HG03432 (cell line): Measurements from ENCODE around the gene FBXO40.

Experiments
- ATAC-seq: cut with Tn5 transposase; IDR thresholded peaks from one replicate; pipeline ENCODE4 v1.9.1; 2021; ENCODE audit warnings: mild to moderate bottlenecking, moderate library complexity; ENCODE audit not compliant: unreplicated experiment

Gene FBXO40

DNA sequence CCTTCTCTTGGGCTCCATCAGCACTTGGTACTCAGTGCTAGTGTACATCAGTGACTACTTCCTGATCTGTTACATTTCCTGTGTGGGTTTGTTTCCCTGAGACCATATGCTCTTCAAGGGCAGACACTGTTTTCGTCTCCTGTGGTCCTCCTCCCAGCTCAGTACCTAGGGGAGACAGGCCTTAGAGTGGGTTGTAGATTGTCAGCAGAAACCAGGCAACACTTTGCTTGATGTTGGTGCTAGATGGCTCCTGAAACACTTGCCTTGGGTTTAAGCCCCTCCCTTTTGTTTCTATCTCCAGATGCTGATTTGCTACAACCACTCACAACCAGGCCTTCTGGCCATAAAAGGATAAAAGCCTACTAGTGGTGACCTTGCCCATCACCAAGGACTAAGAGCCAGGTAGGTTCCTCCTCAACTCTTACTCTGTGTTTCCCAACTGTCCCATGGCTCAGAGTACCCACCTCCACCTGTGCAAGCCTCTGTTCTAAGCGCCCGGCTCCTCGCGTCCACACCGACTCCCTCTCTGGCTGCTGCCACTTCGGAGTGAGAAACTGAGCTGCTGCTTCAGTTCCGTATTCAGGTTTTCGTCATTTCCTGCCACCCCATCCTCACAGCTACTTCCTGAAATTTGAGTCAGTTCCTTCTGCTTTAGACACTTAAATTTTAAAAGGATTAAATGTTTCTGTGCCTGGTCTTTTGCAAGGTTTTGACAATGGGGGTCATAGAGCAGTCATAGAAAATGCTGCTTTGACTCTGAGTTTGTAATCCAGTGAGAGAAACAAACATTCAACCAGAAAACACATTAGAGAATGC, 67.4 kb downstream of the FBXO40 start, which contains the start of gene HCLS1:
Gene HCLS1, minus strand, starts transcription at position 548 of the 816 bp plus-strand sequence. CDS start 2,556 bp downstream, outside the sequence.
- peak; percentile 89 for ATAC-seq

DNA sequence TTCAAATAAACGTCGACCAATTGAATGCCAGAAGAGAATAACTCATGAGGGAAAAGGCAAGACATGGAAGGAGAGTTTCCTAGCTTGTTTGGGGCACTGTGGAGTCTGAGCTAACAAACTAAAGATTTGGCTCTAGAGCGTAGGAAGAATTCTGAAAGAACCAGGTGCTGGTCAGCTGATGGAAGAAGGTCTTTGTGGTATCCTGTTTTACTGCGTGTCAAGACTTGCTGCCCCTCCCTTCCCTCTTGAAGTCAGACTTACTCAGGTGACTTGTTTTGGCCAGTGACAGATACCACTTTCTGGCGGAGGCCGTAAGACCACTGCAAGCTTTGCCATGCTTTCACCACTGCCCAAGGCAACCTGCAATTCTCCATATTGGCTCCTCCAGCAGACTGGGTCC, 68.2 kb downstream of the FBXO40 start:
- no peak for ATAC-seq

DNA sequence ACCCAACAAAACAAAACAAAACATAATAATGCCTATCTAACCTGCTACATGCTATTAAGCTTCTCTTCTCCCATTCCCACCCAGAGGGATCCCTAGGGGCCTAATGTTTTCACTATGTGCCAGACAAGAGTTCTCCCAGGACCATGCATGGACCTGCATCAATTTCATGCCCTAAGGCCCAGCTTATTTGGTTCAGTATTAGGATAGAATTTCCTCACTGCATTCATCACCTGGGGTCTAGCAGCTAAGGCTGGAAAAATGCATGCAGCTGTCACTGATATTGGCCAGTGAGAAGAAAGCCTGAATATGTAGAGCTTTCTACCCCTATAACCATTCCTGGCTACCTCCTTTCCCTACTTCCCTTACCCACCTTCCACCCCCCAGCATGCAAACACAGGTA, 69.6 kb downstream of the FBXO40 start:
- no peak for ATAC-seq

DNA sequence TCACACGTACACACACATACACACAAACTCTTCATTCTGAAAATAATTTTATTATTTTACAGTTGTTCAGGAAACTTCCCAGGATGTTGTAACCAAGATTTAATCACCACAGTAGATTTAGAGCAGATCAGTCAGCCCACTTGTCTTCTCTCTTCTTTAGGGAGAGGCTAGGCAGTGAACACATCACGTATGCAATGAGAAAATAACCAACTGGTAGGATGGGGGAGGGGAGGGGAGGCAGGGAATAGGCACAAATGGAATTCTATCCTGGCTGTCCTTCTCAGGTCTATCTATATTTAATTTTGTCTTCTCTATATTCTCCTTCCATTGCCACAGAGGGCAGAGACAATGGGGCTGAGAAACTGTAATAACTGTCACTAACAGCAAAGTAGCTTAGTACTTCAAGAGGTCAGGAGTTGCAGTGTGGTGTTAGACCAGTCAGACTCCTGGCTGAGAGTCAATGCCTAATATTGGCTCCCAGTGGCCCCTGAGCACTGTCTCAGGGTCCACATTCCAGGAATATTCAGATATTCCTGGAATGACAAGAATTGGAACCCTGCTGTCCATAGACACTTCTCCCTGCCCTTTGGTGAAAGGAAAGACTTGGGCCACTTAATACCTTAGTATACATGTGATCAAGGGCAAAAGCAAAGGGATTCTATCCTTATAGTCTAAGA, 70.1 kb downstream of the FBXO40 start:
- no peak for ATAC-seq

DNA sequence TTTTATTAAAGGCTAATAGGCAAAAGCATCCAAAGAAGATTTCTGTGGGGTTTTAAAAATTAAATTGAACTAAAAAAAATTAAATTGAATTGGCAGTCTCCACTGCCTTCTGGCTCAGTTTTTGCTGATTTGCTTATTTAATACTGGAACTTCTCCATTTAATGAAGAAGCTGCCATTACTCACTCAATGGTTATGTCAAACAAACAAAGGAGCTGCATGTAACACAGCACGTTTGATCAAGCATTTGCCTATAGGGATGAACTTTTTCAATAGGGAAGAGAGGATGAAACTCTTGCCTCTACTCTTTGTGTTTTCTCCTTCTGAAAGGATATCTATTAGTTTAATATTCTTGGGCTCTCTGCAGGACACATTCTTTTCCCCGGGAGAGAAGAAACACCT, 72.3 kb downstream of the FBXO40 start:
- no peak for ATAC-seq

DNA sequence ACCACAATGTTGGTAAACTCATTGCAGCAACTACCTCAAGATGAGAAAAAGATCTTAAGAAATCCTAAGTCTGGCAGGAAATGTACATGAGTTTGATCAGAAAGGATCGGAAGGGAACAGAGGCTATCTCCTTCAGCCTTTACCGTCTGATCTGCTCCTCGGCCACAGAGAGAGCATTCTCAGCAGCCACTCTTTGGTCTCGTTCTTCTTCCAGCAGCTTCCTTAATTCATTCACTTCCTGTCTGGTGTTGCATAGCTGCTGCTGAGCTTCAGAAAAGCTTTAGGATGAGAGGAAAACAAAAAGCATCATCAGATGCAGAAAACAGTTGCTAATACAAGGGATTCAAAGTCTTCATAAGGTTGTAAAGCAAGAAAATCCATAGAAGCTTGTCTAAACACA, 74.2 kb downstream of the FBXO40 start:
- ATAC-seq: no peak

DNA sequence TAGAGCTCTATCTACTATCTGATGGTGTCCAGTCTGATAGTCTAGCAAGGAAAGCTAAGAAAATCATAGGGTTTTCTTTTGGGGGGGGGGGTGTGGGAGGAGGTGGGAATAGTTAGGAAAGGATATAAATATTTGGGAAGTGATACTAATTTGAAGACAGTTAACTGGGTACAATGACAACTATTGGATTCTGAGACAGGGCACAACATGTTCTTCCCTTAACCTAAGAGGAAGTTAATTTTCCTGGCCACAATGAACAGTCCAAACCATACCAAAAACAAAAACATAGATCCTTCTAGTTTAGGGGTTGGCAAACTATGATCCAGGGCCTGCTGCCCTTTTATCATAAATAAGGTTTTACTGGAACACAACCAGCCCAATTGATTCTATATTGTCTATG, 77.5 kb downstream of the FBXO40 start:
- no peak for ATAC-seq

DNA sequence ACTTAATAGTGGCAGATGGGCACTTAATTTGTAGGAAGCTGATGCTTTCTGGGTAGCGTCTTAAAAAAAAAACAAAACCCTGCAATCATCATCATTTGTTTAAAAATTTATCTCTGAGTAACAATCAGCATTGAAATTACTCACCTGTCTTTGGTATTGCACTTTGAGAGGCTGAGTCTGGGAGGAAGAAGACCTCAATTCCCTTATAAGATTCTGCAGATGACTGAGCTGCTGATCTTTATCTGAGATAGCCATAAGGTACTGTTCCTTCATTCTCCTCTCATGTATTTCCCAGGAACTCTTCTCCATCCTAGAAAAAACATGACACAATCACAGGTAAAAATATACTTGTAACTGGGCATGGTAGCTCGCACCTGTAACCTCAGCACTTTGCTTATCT, 84.0 kb downstream of the FBXO40 start:
- no peak for ATAC-seq
